Measurements from ENCODE around the gene PKNOX2.

- no peak for TF ChIP-seq CTCF (IDR thresholded peaks at IDR 0.05)
- TF ChIP-seq POLR2AphosphoS5 (IDR thresholded peaks at IDR 0.05), result no peak
- no peak for TF ChIP-seq POLR2A (IDR thresholded peaks at IDR 0.05)
These were observed 266.5 kb downstream of the PKNOX2 start for GRCh38 chr11:125431009-125431408.

Data from suprapubic skin (tissue), 4 donors.